Large intestine (tissue), 3 donors: ENCODE results near the gene FAM131B. TPM values are rescaled to one million over a fixed set of nuclear protein-coding genes. Genes with fewer than 3 reads are reported as not detected.

Experiments
- DNase-seq, 2 donors: peaks; one replicate each; pipeline versions ENCODE4 v3.0.0 to v3.0.0-alpha.2; 2013
- H3K27ac ChIP-seq: one replicate; pipeline ENCODE4 v1.5.1; 2013; ENCODE audit warnings: low read length
- H3K27me3 ChIP-seq: 2 replicates; pipeline ENCODE4 v1.6.1; 2013; ENCODE audit warnings: low read length; ENCODE audit not compliant: control insufficient read depth, insufficient read depth
- H3K36me3 ChIP-seq: 2 replicates; pipeline ENCODE4 v1.6.1; 2013; ENCODE audit warnings: low read length; ENCODE audit not compliant: control insufficient read depth, insufficient read depth
- H3K4me1 ChIP-seq: one replicate; pipeline ENCODE4 v1.6.1; 2013; ENCODE audit warnings: low read length; ENCODE audit not compliant: control insufficient read depth, insufficient read depth
- H3K4me3 ChIP-seq: one replicate; pipeline ENCODE4 v1.5.1; 2013; ENCODE audit warnings: low read length
- H3K9me3 ChIP-seq: one replicate; pipeline ENCODE4 v1.6.1; 2013; ENCODE audit warnings: mild to moderate bottlenecking, low read depth, low read length, moderate library complexity; ENCODE audit not compliant: control insufficient read depth
- WGBS: methylation state at CpG from one replicate; pipeline ENCODE4 v1.1.5; 2013; ENCODE audit warnings: low lambda C conversion rate; ENCODE audit not compliant: insufficient coverage; 5-methylcytosine and 5-hydroxymethylcytosine counted together
- polyA plus RNA-seq: library from polyadenylated mRNA; unstranded; fragments of 120-200 nt; gene quantifications from one replicate; pipeline ENCODE4 v1.2.1, GENCODE V29; 2013

FAM131B gene
- polyA plus RNA-seq, 1 donor: 5.8 TPM

- Histone ChIP-seq H3K9me3 (no peaks in the 10 kb centered on the region), H3K27me3 (peaks cover 49% of the 10 kb centered on the region), H3K4me1 (peaks cover 3% of the 10 kb centered on the region), H3K4me3 (no peak overlapping the region), H3K27ac (no peak overlapping the region), H3K36me3 (no peaks in the 10 kb centered on the region)
- no CpG with 5 or more reads among the region's 12 CpGs for WGBS
- no peak for DNase-seq
Measured at GRCh38 chr7:143358626-143359025, 3.9 kb downstream of the FAM131B start.

GRCh38 chr7:143356414-143357050 is 6.0 kb downstream of the FAM131B start:
- no peak overlapping the region for H3K27ac ChIP-seq
- no peaks in the 10 kb centered on the region for H3K9me3 ChIP-seq
- no peak for DNase-seq
- H3K4me1 ChIP-seq: no peaks in the 10 kb centered on the region
- peaks cover 32% of the 10 kb centered on the region for H3K27me3 ChIP-seq
- H3K4me3 ChIP-seq: no peak overlapping the region
- no CpG with 5 or more reads among the region's 13 CpGs for WGBS
- no peaks in the 10 kb centered on the region for H3K36me3 ChIP-seq

DNA sequence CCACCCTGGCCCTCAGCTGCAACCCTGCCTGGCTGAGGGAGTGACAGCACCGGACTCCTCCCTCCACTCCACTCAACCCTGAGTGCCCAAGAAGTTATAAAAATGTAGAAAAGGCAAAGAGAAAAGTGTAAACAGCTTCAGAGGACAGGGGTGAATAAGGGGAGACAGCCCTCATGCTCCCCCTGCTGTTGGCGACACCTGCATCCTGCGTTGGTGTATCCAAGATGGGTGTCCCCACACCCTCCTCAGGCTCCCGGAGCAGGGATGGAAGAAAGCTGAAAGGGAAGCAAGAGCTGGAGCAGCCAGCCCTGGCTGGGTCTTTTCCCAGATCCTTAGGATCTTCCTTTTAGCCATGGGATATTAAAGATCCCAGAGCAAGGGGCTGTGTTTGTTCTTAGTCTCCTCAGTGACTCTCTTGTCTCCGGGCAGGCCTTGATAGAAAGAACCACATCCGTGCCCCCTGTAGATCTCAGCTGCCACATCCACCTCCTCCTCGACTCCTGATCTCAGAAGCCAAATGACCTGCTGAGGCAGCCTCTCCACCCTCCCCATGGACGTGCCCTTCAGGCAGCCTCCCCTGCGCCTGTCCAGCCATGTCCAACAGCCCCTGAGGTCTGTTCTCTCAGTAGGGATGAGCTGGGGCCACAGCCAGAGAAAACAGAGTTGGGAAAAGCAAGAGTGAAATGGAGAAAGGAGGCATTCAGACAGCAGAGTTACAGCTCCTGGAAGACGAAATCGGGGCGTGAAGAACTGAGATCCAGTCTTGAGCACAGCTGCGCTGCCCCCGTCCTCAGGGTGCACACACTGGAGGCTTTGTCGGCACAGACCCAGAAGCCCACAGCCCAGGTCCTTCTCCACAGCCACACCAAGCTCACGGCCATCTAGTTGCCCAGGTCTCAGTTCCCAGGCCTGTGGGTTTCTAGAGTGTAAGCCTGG is 6.8 kb downstream of the FAM131B start:
- peaks cover 24% of the 10 kb centered on the region for H3K27me3 ChIP-seq
- no peaks in the 10 kb centered on the region for H3K4me1 ChIP-seq

DNA sequence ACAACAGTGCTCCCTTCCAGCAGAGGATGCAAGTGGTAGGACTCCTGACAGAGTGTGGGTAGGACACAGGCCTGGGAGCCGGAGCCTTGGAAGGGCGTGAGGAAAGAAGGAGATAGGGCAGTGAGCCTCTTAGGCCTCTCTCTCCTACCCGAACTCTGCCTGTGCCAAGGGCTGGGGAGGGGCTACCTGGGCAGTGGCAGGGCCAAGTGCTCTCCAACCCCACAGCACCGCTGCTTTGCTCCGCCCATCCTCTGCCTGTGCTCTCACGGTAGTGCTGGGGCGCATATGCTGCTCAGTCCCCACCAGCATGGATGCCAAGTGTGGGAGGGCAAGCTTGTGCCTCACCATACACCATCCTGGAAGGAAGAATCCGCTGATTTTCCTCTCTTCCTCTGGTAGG is 7.5 kb downstream of the FAM131B start:
- Histone ChIP-seq H3K4me3 (no peak overlapping the region), H3K36me3 (no peaks in the 10 kb centered on the region), H3K9me3 (no peaks in the 10 kb centered on the region), H3K4me1 (no peaks in the 10 kb centered on the region), H3K27ac (no peak overlapping the region), H3K27me3 (peaks cover 20% of the 10 kb centered on the region)
- no CpG with 5 or more reads among the region's 8 CpGs for WGBS
- no peak for DNase-seq

More for the DNA sequence above, 6.8 kb downstream of the FAM131B start:
- no peak for DNase-seq
- no peaks in the 10 kb centered on the region for H3K36me3 ChIP-seq
- no CpG with 5 or more reads among the region's 16 CpGs for WGBS
- H3K9me3 ChIP-seq: no peaks in the 10 kb centered on the region
- no peak overlapping the region for H3K4me3 ChIP-seq
- no peak overlapping the region for H3K27ac ChIP-seq

DNA sequence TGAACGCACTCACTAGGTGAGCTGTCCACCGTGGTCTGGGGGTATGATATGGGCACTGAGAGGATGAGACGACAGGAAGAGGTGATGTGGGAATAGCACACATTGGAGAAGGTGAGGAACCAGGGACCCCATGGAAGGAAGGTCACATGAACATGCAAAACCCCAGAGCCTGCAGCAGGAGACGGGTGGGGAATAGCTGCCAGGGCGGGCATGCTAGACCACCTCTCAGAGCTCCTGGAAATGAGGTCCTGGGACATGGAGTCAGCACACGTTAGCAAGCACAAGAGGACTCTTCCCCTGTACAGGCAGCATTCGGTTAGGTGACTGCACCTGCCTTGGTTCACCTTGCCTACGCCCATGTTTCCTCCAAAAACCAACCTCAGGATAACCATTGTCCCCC is 8.1 kb downstream of the FAM131B start:
- WGBS: 86% methylated on average over 2 of the region's 8 CpGs
- Histone ChIP-seq H3K36me3 (no peaks in the 10 kb centered on the region), H3K4me1 (no peaks in the 10 kb centered on the region), H3K27ac (no peak overlapping the region), H3K4me3 (no peak overlapping the region), H3K9me3 (no peaks in the 10 kb centered on the region), H3K27me3 (peaks cover 14% of the 10 kb centered on the region)
- DNase-seq: no peak

DNA sequence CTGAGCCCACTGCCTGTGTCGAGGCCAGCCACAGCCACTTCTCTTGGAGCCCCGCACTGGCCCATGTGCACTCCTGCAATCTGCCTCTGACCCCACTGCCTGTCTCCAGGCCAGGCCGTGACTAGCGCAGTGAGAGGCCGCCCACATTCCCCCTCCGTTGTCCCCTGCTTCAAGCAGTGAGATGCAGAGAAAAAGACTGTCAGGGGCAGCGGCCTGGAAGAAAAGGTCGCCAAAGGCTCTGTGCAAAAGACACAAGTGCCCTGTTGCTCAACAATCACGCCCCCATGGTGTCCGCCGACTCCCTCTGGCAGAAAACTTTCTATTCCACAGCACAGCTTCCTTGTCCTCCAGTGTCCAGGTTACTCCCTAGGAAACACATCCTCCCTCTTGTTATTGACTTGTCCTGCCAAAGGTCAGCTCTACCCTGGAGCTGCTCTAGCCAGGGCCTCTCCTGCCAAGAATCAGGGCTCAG is 9.9 kb downstream of the FAM131B start:
- Histone ChIP-seq H3K27me3 (peaks cover 12% of the 10 kb centered on the region), H3K4me1 (no peaks in the 10 kb centered on the region), H3K9me3 (no peaks in the 10 kb centered on the region), H3K36me3 (no peaks in the 10 kb centered on the region), H3K27ac (no peak overlapping the region), H3K4me3 (no peak overlapping the region)
- DNase-seq: no peak
- WGBS: no CpG with 5 or more reads among the region's 11 CpGs

DNA sequence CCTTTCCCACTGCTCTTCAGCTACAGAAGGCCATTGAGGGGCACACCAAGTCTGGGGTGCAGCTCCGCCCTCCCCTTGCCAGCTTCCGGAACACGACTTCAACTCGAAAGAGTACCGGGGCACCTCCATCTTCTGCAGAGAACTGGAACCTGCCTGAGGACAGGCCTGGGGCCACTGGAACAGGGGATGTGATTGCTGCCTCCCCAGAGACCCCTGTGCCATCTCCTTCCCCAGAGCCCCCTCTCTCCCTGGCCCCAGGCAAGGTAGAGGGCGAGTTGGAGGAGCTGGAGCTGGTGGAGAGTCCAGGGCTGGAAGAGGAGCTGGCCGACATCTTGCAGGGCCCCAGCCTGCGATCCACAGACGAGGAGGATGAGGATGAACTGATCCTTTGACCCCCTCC is 10.9 kb downstream of the FAM131B start:
- no peak overlapping the region for H3K27ac ChIP-seq
- peaks cover 11% of the 10 kb centered on the region for H3K27me3 ChIP-seq
- no CpG with 5 or more reads among the region's 9 CpGs for WGBS
- no peak overlapping the region for H3K4me3 ChIP-seq
- no peaks in the 10 kb centered on the region for H3K36me3 ChIP-seq
- no peaks in the 10 kb centered on the region for H3K4me1 ChIP-seq
- H3K9me3 ChIP-seq: no peaks in the 10 kb centered on the region
- DNase-seq: no peak

DNA sequence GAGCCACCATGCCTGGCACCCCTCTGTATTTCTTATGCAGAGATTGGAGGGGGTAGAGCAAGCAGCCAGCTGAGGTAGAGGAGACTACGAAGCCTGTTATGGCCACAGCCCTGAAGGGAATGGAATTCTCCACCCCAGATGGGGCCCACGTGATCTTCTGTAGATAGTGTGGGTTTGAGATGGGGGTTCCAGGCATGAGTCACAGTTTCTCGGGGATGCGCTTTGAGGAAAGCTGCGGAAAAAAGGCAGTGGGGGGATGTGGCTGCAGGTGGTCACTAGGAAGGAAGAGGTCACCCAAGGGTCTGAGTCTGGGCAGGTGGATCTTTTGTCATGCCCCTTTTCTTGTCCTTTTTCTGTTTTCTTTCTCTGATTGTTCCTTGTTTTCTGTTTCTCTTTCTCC is 11.5 kb downstream of the FAM131B start:
- H3K4me1 ChIP-seq: no peaks in the 10 kb centered on the region
- H3K27ac ChIP-seq: no peak overlapping the region
- no peak overlapping the region for H3K4me3 ChIP-seq
- H3K9me3 ChIP-seq: no peaks in the 10 kb centered on the region
- H3K36me3 ChIP-seq: no peaks in the 10 kb centered on the region
- no peak for DNase-seq
- no CpG with 5 or more reads among the region's 5 CpGs for WGBS
- H3K27me3 ChIP-seq: peaks cover 13% of the 10 kb centered on the region

DNA sequence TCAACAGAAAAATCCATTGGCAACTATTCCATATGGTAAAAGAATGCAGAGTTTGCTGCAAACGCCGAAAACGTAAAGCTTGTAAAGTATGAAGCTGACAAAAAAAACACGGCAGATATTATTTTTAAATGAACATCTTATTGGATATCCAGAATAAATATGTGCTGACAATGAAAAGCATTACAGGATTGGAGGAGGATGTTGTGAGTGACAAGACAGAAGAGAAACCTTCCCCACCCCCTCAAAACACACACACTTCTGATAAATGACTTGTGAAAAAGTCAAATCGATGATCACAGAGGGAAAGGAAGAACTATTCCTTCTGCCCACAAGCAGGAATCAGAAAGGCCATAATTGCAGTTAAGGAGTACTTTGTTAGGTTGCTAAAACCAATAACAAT is 14.6 kb downstream of the FAM131B start:
- Histone ChIP-seq H3K9me3 (no peaks in the 10 kb centered on the region), H3K4me1 (peaks cover 6% of the 10 kb centered on the region), H3K4me3 (no peak overlapping the region), H3K27me3 (peaks cover 16% of the 10 kb centered on the region), H3K36me3 (no peaks in the 10 kb centered on the region), H3K27ac (no peak overlapping the region)
- DNase-seq: no peak
- WGBS: 71% methylated on average over 1 of the region's 5 CpGs

- WGBS: no CpG with 5 or more reads among the region's 4 CpGs
- Histone ChIP-seq H3K4me3 (no peak overlapping the region), H3K36me3 (no peaks in the 10 kb centered on the region), H3K9me3 (no peaks in the 10 kb centered on the region), H3K27ac (no peak overlapping the region), H3K27me3 (peaks cover 16% of the 10 kb centered on the region), H3K4me1 (peaks cover 6% of the 10 kb centered on the region)
- no peak for DNase-seq
Measured at GRCh38 chr7:143346018-143346417, 16.5 kb downstream of the FAM131B start.
